ENCODE measurements around the gene FRYL.

Gene FRYL

DNA sequence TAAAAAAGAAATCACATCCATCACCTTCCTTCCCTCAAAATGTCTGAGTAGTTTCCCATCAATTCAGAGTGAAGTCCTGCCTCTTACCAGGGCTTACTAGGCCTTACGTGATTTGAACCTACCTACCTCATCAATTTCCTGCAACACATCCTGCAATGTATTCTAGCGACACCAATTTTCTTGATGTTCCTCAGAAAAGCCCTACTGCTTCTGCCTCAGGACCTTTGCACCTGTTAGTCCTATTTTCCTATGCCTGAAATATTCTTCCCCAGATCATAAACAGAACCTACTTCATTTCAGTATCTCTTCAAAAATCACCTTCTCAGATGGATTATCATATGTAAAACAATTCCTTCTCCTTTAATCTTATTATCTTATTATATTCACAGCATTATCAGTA lies 237.2 kb downstream of the FRYL start:
- DNase-seq: no peak

DNA sequence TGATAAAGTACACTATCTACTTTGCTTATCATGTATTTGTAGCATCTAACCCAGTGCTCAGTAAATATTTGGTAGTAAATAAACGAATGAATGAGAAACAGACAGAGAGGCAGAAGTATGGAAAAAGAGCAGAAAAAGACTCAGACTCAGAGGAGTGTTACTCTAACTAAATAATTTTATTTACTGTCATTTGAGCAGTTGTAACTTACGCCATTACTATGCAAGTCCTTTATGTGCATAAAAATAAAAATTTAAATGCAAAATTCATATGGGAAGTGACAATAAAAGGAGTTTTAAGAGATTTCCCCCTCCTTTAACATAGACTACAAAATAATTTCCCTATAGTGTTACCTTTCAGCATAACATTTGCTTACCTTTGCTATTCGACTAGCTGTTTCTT lies 240.5 kb downstream of the FRYL start:
- no peak for DNase-seq

DNA sequence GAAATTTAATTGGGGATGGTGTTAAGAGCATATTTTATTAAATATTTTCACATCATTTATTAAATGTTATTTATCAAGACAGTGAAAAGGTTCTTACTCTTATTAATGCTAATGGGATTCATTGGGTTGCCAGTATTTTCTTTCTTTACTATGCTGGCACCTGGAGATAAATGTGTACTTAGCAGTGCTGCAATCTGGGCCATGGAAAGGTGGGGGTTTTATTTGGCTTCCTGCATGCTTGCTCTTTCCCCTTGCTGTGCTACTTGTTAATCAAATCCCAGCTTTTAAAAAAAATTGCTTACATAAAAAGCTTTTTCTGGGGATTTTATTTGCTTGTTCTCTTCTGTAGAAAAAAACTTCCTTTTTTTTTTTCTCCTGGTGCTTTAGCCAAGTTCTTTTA lies 241.7 kb downstream of the FRYL start:
- peak; percentile 68 for DNase-seq

DNA sequence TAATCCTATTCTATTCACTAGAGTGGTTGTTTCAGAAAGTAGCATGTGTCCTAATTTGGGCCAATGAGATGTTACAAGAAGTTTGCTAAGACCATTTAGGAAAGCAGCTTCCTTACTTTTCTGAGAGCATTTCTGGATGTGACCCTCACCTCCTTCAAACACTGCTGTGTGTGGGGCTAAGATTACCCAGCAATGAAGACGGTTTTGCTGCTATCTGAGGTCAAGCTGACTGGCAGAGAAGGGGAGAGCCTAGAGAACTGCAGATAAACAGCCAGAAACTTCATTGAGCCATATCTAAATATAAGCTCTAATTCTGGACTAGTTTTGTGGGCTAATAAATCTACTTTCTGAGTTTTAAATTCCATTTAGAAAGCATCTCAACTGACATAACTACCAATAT lies 253.7 kb downstream of the FRYL start:
- DNase-seq: no peak

DNA sequence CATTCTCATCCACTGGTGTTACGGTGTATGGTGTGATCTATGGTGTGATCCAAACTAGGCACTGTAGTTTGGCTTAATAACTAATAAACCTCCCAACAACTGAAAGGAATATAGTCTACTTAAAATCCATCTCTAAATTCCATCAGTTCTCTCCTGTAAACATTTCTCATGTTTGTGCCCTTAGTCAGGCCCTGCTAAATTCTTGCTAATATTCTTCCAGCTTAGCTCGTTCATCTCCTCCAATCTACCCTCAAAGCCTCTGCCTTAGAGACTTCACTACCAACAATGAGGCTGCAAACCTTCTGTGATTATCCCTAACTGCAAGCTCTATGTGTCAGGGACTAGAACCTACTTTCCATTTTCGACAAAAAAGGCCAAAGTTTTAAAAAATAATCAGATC lies 261.9 kb downstream of the FRYL start:
- DNase-seq: no peak

DNA sequence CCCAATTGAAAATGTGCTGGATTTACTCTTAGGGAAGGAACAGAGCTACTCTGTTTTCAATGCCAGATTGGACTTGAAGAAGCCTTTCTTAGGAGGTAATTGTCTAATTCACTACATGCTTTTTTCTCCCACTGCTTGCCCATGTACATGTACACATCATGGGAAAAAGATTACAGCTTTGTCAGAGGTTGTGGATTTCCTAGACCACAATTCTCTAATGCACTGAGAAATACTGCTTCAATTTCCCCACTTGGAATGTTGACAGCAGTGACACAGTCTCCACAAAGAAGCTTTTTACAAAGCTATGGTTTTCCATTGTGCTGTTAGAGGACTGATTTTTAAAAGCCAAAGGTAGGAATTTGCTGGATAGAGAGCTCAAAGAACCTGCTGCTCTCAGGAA lies 270.5 kb downstream of the FRYL start:
- DNase-seq: no peak

DNA sequence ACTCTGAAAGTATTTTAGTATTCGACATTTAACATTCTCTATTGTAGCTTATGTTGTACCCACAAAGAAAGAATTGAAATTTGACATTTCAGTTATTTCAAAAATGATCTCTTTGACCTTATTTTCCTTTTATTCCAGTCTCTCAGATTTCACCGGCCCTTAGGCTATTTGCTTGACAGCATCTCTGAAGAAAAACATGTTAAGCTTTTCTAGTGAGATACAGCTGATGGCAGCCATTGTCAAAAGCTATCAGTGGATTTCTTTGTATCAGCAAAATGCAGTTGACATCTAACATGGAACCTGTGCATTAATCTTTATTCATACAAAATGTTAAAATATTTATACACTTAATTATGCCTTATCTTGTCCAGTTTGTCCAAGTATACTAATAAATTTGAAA lies 273.4 kb downstream of the FRYL start:
- DNase-seq: no peak

DNA sequence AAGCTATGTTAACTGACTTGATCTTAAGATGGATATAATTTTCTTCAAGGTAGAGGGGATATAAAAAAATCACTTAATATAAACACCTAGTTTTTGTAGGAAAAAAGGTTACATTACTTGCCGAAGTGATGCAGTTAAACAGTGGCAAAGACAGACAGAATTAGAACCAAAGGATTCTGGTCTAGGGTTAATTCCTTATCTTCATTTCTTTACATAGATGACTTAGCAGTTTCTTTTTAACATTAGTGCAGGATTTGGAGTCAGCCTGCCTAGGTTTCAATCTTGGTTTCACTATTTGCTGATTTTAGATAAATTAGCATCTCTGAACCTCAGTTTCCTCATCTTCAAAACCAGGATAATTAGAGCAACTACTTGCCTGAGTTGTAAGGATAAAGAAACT lies 275.7 kb downstream of the FRYL start:
- no peak for DNase-seq

DNA sequence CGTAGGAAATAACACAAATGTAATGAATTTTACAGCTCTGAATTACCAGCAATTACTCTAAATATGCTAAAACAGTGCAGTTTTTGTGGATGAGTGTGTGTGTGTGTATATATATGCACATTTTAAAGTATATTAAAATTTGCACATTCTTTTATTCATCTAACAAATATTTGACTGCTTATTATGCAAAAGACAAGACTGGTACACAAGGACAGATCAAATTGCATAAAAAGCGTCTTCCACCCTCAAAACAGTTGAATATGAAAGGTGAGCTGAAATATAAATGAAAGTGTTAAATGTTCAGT lies 276.1 kb downstream of the FRYL start:
- DNase-seq: no peak

DNA sequence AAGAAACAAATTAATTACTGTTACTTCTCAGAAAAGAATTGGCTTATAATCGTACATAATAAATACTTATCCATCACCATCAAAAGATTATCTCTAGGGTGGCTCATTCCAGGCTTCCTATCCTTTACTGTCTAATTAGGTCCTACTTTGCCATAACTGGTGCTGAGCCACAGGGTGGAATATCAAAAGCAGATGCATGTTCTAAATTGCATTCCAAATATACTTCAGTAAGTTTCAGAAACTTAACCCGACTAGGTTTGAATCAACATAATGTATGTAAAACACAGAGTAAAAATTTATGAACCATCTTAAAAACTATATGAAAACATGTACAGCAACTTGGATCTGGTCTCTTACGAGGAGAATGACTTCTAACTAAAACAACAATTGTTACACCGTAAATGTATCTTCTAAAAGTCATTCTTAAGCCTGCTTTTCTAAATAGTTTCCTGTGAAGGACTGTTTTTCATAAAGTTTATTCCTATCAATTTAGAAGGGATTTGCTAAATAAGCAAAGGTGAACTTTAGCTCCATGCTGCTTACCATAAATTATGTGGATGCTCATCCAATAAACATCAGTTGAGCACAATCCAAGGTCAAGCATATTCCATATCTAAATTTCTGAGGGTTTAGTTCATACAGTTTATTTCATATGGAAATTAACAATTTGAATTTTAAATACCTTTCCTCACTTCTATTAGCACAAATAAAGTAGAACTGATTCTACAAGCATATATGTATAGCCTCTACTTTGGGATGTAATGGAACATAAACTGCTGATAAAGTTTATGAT lies 276.6 kb downstream of the FRYL start:
- no peak for DNase-seq

DNA sequence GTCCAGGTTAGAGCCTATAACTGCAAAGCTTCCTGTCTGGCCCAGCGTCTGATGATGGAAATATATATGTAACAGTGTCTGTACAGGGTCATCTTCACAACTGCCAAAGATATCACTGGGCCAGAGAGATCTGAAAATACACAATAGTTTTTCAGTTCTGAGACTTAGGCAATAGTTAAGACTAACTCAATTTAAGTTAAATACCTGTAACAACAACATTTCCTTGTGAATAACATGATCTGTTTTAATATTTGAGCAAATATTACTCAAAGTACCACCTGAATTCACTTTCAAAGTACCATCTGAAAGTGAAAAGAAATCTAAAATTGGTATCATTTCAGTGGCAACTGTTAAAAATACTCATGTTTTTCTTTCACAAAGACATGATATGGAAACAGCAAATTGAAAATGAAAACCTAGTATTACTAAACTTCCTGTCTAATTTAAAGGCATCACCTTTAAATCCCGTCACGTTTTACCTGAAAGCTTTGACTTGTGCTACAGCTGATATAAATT lies 280.5 kb downstream of the FRYL start:
- no peak for DNase-seq

DNA sequence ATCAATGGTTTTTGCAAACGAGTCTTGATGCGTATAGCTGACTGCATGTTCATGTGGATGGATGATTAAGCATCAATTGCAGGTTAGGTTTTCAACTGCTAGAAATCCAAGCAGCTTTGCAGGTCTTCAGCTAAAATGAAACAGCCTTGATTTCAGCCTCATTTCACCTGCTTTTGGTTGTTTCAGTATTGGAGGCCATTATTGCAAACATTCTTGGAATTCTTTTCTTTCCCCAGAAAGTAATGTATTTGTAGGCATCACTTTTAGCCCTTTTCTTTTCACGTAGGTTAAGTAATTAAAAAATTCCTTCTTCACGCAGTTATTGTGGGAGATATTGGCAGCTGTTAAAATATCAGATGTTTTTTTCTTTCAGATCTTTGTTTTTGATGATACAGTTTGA lies 281.2 kb downstream of the FRYL start:
- no peak for DNase-seq

DNA sequence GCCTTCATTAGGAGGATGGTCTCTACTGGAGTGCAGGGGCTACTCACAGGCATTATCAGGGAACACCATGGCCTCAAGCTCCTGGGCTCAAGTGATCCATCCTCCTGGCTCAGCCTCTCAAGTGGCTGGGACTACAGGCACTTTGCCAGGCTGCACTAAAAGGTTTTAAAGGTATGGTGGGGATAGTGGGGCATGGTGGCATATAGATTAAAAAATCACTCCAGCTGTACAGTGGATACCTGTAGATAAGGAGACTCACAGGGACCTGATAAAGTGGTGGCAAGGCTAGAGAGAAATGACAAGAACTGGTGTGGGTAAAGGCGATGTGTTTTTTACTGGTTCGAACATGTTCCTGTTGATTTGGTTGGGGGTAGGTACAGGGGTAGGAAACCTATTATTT lies 284.1 kb downstream of the FRYL start:
- no peak for DNase-seq

DNA sequence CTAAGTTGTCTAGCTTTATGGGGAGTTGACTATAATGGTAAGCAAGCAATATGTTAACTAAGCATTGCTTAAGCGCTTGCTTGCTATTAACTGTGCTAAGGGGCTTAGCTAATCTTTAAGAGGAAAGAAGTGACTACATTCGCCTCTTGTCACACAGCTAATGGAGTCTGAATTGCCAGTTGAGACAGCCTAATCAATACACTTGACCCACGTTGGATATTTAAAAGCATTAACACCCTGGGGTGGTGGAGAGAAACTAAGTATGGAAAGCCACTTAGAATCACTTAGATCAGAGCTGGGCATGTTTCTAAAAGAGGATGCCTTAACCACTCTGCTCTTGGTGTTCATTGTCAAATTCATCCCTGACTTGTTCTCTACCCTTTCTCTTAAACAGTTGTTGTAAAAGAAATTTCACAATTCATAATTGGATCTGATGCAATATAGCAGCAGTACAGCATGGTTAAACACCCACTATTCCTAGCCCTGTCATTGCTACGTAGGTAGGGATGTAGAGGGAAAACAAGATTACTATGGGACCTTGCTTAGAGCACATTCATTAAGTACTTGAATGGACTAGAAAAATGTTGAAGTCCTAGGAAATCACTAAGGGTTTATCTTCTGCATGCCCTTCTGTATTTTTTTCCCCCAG lies 286.5 kb downstream of the FRYL start:
- no peak for DNase-seq

DNA sequence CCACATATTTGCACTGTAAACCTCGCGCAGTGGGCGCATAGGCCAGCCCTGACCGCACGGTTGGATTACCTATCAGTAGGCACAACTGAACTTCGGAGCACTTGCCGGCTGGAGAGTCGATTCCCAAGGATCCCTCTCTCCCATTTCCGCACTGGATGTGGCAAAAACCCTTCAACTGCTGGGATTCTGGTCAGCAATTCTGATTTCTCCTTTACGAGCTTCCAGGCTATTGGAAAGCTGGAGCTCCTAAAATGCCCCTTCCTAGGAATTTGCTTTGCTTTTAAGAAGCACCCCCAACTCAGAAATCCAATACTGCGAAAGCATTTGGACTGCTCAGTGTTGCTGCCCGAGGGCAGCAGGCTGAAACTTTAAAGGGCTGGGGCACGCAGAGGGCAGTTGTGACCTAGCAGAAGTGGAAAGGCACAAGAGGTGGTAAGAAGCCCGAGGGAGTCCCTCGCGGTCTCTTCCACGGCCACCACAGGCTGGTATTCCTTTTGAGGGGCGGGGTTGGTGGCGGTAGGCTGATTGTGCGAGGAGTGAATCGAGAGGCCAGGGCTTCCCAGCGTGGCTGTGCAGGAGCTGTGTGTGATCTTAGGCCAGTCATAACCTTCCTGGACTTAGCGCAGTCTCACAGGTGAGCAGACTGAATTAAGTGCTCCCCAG lies 288.4 kb downstream of the FRYL start:
- no peak for DNase-seq

DNA sequence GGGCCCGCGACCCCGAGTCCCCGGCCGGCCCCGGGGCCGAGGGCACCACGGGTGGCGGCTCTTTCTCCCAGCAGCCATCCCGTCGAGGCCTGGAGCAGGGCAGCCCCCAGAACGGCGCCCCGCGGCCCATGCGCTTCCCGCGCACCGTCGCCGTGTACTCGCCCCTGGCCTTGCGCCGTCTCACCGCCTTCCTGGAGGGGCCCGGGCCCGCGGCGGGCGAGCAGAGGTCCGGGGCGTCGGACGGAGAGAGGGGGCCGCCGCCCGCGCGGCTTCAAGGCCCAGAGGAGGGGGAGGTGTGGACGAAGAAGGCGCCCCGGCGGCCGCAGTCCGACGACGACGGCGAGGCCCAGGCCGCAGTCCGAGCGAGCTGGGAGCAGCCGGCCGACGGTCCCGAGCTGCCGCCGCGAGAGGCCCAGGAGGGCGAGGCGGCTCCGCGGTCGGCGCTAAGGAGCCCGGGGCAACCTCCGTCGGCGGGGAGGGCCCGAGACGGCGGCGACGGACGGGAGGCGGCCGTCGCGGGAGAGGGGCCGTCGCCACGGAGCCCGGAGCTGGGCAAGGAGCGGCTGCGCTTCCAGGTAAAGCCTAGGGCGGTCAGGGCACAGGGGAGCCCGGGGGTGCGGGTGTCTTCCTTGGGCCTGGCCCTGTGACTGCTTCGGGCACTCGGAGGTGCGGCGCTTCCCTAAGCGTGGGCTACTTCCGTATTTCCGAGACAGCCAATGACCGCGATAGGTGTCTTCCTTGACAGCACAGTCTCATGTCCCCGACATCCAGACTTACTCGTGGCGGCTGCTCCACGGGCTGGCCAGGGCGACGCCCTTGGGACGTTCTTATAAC lies 289.2 kb downstream of the FRYL start:
- no peak for DNase-seq

DNA sequence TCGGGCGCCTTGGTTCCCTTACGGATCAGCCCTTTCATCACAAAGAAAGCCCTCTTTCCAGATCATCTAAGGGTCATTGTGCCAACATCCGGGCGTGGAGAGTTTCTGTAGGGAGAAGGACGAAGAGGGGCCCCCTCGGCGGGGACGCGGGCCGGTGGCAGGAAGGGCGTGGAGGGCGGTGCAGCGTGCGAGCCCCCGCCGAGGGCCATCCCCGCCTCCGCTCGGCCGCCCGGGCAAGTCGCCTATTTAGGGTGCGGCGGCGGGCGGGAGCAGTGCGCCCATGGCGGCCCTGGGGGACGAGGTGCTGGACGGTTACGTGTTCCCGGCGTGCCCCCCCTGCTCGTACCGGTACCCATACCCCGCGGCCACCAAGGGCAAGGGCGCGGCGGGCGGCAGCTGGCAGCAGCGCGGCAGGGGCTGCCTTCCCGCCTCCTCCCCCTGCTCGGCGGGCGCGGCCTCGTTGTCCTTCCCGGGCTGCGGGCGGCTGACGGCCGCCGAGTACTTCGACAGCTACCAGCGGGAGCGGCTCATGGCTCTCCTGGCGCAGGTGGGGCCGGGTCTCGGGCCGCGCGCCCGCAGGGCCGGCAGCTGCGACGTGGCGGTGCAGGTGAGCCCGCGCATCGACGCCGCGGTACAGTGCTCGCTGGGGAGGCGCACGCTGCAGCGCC lies 289.9 kb downstream of the FRYL start, which contains the start of gene ZAR1:
Gene ZAR1, plus strand, starts transcription at position 241 of the 668 bp plus-strand sequence. Its CDS starts 40 bp downstream, at position 281.
- no peak for DNase-seq

DNA sequence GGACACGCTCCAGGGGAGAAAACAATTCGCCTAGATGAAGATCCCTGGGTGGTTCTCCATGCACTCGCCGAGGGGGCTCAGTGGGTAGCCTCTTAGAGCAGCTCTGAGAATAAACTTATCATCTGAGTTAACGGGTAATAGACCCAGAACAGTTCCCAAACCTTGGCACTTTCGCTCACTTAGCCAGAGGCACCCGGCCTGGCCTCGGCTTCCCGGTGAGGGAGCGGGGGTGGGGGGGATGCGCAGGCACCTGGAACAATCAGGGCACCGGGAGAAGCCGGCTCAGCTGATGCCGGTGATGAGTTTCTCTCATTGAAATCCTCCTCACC lies 290.4 kb downstream of the FRYL start:
- DNase-seq: no peak

DNA sequence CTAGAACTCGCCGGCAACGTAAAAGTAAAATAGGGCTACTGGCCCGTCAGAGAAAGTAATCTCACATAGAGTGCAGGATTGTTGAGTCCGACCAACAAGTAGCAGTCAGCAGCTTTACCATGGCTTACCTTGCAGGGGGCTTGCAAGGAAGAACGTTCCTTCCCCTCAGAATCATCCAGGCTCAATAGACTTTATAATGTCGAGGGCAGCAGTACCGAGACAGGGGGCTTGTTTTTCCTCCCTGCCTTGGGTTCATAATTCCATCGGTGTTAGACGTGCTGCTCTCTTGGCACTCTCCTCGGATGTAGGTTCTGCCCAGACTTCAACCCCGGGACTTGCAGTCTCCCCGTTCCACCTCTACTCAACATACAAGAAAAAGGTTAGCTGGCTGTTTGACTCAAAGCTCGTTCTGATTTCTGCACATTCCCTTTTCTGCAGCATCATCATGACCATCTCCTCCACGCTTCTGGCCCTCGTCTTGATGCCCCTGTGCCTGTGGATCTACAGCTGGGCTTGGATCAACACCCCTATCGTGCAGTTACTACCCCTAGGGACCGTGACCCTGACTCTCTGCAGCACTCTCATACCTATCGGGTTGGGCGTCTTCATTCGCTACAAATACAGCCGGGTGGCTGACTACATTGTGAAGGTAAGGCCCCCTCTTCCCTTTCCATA lies 295.4 kb downstream of the FRYL start:
- no peak for DNase-seq

DNA sequence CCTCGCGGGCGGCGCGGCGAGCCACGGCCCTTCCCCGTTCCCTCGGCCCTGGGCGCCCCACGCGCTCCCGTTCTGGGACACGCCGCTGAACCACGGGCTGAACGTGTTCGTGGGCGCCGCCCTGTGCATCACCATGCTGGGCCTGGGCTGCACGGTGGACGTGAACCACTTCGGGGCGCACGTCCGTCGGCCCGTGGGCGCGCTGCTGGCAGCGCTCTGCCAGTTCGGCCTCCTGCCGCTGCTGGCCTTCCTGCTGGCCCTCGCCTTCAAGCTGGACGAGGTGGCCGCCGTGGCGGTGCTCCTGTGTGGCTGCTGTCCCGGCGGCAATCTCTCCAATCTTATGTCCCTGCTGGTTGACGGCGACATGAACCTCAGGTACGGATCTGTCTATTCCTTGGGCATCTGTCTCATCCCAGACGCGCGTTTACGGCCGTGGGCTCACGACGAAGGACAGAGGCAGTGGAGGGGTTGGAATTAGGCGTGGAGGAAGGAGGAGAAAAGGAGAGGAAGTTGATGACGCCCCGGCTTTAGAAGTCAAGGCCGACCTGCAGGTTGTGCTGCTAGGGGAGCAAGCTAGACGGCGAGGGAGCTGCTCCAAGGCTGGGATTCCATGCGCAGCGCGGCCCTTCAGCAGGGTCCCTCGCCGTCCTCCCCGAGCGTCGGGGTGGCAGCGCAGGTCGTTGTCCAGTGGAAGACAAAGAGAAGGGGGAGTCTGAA lies 296.1 kb downstream of the FRYL start:
- DNase-seq: no peak

DNA sequence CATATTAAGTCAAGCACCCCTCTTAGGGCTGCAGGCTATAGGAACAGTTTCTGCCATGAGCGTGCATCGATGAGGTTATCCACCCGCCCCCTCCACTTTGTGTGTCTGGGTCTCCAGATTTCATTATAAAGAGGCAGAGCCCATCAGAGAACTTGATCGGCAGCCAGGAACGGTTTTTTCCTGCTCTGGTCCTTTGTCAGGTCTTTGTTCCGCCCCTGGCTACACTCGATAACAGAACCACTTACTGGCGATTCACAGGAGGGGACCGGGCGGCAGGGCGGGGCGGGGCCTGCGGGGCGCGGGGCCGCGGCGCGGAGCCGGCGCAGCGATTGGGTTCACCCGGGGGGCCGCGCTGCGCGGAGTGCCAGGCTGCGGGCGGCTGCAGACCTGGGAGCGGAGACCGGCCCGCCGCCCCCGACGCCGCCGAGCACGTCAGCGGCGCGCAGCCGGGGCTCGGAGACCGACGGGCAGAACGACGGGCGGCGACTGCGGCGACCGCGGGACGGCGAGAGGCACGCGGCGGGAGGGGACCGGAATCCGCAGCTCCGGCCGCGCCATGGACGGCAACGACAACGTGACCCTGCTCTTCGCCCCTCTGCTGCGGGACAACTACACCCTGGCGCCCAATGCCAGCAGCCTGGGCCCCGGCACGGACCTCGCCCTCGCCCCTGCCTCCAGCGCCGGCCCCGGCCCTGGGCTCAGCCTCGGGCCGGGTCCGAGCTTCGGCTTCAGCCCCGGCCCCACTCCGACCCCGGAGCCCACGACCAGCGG lies 296.9 kb downstream of the FRYL start, which contains the start of gene SLC10A4:
Gene SLC10A4, plus strand, starts transcription at position 338 of the 771 bp plus-strand sequence. Its CDS starts 219 bp downstream, at position 557.
- no peak for DNase-seq
